T-cell (primary cell): ENCODE results near the gene GRB2. TPM values are rescaled to one million over a fixed set of nuclear protein-coding genes. Genes with fewer than 3 reads are reported as not detected.

Experiments
- ATAC-seq, 4 experiments: fragments of 200-7000 bp in 3 of 4; fragments of 150-1000 bp in 1 of 4; cut with Tn5 transposase; replicated peaks in 1 of 4; 1 replicate in 3 of 4; 2 replicates in 1 of 4; pipeline ENCODE4 v1.10.0; 2021; ENCODE audit warnings: moderate library complexity in 3 of 4, mild to moderate bottlenecking in 2 of 4, moderate number of reproducible peaks in 1 of 4
- CTCF ChIA-PET, 2 donors: fragments of 300-600 bp; sonication (Branson Sonifier 250); formaldehyde crosslinking; loops; one replicate each; lab custom pipeline; 2022; ENCODE audit warnings: antibody characterized with exemption in 2 of 2; lab: Charles Lee
- POLR2A ChIA-PET, 2 donors: fragments of 300-600 bp; sonication (Branson Sonifier 250); formaldehyde crosslinking; loops; one replicate each; lab custom pipeline; 2022; ENCODE audit warnings: antibody characterized with exemption in 2 of 2; lab: Charles Lee
- DNase-seq, 35 experiments: peaks; one replicate each; pipeline versions ENCODE4 v3.0.0 to v3.0.0-alpha.2; 2013 to 2023
- H3K27ac ChIP-seq: one replicate; pipeline ENCODE4 v1.5.1; 2013; ENCODE audit warnings: low read length
- H3K27me3 ChIP-seq, 2 experiments: replicated peaks in 1 of 2; 1 replicate in 1 of 2; 2 replicates in 1 of 2; pipeline versions ENCODE4 v1.6.1 to v1.7.0; 2013; ENCODE audit warnings: low read length in 1 of 2, mixed read lengths in 1 of 2; ENCODE audit not compliant: control insufficient read depth in 2 of 2, insufficient read depth in 2 of 2; ENCODE audit errors: extremely low read depth in 1 of 2
- H3K36me3 ChIP-seq, 2 donors: 1 replicate in 1 of 2; 2 replicates in 1 of 2; pipeline versions ENCODE4 v1.6.1 to v1.7.0; 2013; ENCODE audit warnings: low read length in 1 of 2; ENCODE audit not compliant: control insufficient read depth in 2 of 2, insufficient read depth in 1 of 2; ENCODE audit errors: extremely low read depth in 1 of 2
- H3K4me1 ChIP-seq, 2 experiments: 1 replicate in 1 of 2; 2 replicates in 1 of 2; pipeline versions ENCODE4 v1.6.1 to v1.7.0; 2013; ENCODE audit warnings: low read length in 2 of 2, mixed read lengths in 1 of 2; ENCODE audit not compliant: insufficient read depth in 2 of 2, control insufficient read depth in 1 of 2; ENCODE audit errors: extremely low read depth in 1 of 2
- H3K4me3 ChIP-seq, 2 donors: 1 replicate in 1 of 2; 2 replicates in 1 of 2; pipeline versions ENCODE4 v1.5.1 to v1.7.0; 2013; ENCODE audit warnings: mild to moderate bottlenecking in 2 of 2, low read length in 1 of 2, moderate library complexity in 1 of 2; ENCODE audit not compliant: control insufficient read depth in 1 of 2; ENCODE audit errors: extremely low read depth in 1 of 2
- H3K9me3 ChIP-seq: 2 replicates; pipeline ENCODE4 v1.7.0; 2013
- H3K27ac Mint-ChIP-seq, 2 donors: one replicate each; pipeline ENCODE4 v1.8.0; 2020 to 2021; ENCODE audit warnings: mild to moderate bottlenecking in 2 of 2, mixed read lengths in 2 of 2
- H3K27me3 Mint-ChIP-seq, 2 donors: one replicate each; pipeline ENCODE4 v1.8.0; 2021 to 2022; ENCODE audit warnings: mixed read lengths in 2 of 2
- H3K36me3 Mint-ChIP-seq: one replicate; pipeline ENCODE4 v1.8.0; 2021; ENCODE audit warnings: mixed read lengths
- H3K4me1 Mint-ChIP-seq, 3 donors: one replicate each; pipeline ENCODE4 v1.8.0; 2020 to 2022; ENCODE audit warnings: mixed read lengths in 3 of 3, mild to moderate bottlenecking in 1 of 3
- H3K4me3 Mint-ChIP-seq, 3 donors: one replicate each; pipeline ENCODE4 v1.8.0; 2020 to 2022; ENCODE audit warnings: mild to moderate bottlenecking in 3 of 3, mixed read lengths in 3 of 3, moderate library complexity in 3 of 3
- H3K9me3 Mint-ChIP-seq, 3 donors: one replicate each; pipeline ENCODE4 v1.8.0; 2020 to 2022; ENCODE audit warnings: mixed read lengths in 3 of 3
- WGBS: methylation state at CpG from one replicate; pipeline ENCODE4 v1.1.5; 2013; ENCODE audit warnings: missing lambda C conversion rate; ENCODE audit not compliant: insufficient coverage; 5-methylcytosine and 5-hydroxymethylcytosine counted together
- total RNA-seq, 35 experiments: library from RNA in 6 of 35; stranded (reverse) in 6 of 35; fragments of 120-200 nt in 1 of 35; gene quantifications; one replicate each; pipeline versions ENCODE4 v1.2.1 to v1.2.4 and lab custom pipeline; 2013 to 2026

Gene GRB2
- total RNA-seq, 5 donors from 2014 or later (not counting 1 experiment from before 2014, with no cell fraction given), result 103 to 133 (median 130) TPM

GRCh38 chr17:75308732-75309629, 96.5 kb downstream of the GRB2 start:
- Mint-ChIP-seq H3K27ac (no peak overlapping the region), H3K36me3 (no peaks in the 10 kb centered on the region), H3K4me3 (no peak overlapping the region), H3K27me3 (no peaks in the 10 kb centered on the region), H3K4me1 (peaks cover 5 to 7% (median 5%) of the 10 kb centered on the region in 3 donors), H3K9me3 (no peaks in the 10 kb centered on the region)
- WGBS, result 77% methylated on average over 9 of the region's 20 CpGs
- ATAC-seq (no peak), DNase-seq (no peak)
- Histone ChIP-seq H3K27ac (no peak overlapping the region), H3K4me1 (peaks cover 0 to 9% of the 10 kb centered on the region in 2 experiments), H3K27me3 (no peaks in the 10 kb centered on the region), H3K36me3 (no peaks in the 10 kb centered on the region), H3K4me3 (no peak overlapping the region), H3K9me3 (no peaks in the 10 kb centered on the region)
- ChIA-PET POLR2A (no interaction called here), CTCF (no interaction called here)

- H3K27ac Mint-ChIP-seq, result no peak overlapping the region
- Histone ChIP-seq H3K36me3 (no peaks in the 10 kb centered on the region), H3K4me3 (no peak overlapping the region), H3K9me3 (no peaks in the 10 kb centered on the region), H3K4me1 (peaks cover 0 to 9% of the 10 kb centered on the region in 2 experiments), H3K27me3 (no peaks in the 10 kb centered on the region), H3K27ac (no peak overlapping the region)
- DNase-seq (no peak), ATAC-seq (no peak)
- no peaks in the 10 kb centered on the region for H3K9me3 Mint-ChIP-seq
- 98% methylated on average over 10 of the region's 13 CpGs for WGBS
- POLR2A ChIA-PET, result interaction anchor here in 1 of 2 donors (0.6 kb wide), 1 partner anchor 57 kb away, joined by 3 read pairs; no protein-coding TSS in a partner anchor
- no peaks in the 10 kb centered on the region for H3K27me3 Mint-ChIP-seq
- CTCF ChIA-PET, result no interaction called here
- no peak overlapping the region for H3K4me3 Mint-ChIP-seq
- peaks cover 3 to 5% (median 5%) of the 10 kb centered on the region in 3 donors for H3K4me1 Mint-ChIP-seq
- H3K36me3 Mint-ChIP-seq, result no peaks in the 10 kb centered on the region
Observed at GRCh38 chr17:75307957-75308731, 97.3 kb downstream of the GRB2 start.

GRCh38 chr17:75301502-75302206, 103.8 kb downstream of the GRB2 start:
- H3K27me3 ChIP-seq, result no peaks in the 10 kb centered on the region
- no peaks in the 10 kb centered on the region for H3K36me3 ChIP-seq
- no peaks in the 10 kb centered on the region for H3K36me3 Mint-ChIP-seq
- H3K4me1 Mint-ChIP-seq, result peaks cover 0 to 6% (median 2%) of the 10 kb centered on the region in 3 donors
- CTCF ChIA-PET, result no interaction called here
- no peak overlapping the region for H3K4me3 Mint-ChIP-seq
- H3K27ac ChIP-seq, result no peak overlapping the region
- WGBS, result 95% methylated on average over 11 of the region's 17 CpGs
- DNase-seq, result no peak
- no peak overlapping the region for H3K27ac Mint-ChIP-seq
- H3K9me3 Mint-ChIP-seq, result no peaks in the 10 kb centered on the region
- peaks cover 0 to 2% of the 10 kb centered on the region in 2 experiments for H3K4me1 ChIP-seq
- H3K9me3 ChIP-seq, result no peaks in the 10 kb centered on the region
- no peaks in the 10 kb centered on the region for H3K27me3 Mint-ChIP-seq
- H3K4me3 ChIP-seq, result no peak overlapping the region
- POLR2A ChIA-PET, result interaction anchor here (0.5 to 0.6 kb wide), 2 partner anchors 35 to 654 kb away, joined by 3 to 7 read pairs; no protein-coding TSS in a partner anchor
- ATAC-seq, result no peak

- ChIA-PET CTCF (interaction anchor here in 1 of 2 donors (0.6 kb wide), 1 partner anchor 54 kb away, joined by 6 read pairs; no protein-coding TSS in a partner anchor), POLR2A (no interaction called here)
- H3K9me3 Mint-ChIP-seq, result no peaks in the 10 kb centered on the region
- Histone ChIP-seq H3K36me3 (no peaks in the 10 kb centered on the region), H3K27me3 (no peaks in the 10 kb centered on the region), H3K4me3 (no peak overlapping the region), H3K4me1 (peaks cover 0 to 2% of the 10 kb centered on the region in 2 experiments), H3K9me3 (no peaks in the 10 kb centered on the region), H3K27ac (no peak overlapping the region)
- H3K27me3 Mint-ChIP-seq, result no peaks in the 10 kb centered on the region
- H3K4me1 Mint-ChIP-seq, result peaks cover 0 to 6% (median 2%) of the 10 kb centered on the region in 3 donors
- ATAC-seq (no peak), DNase-seq (no peak)
- H3K36me3 Mint-ChIP-seq, result no peaks in the 10 kb centered on the region
- no peak overlapping the region for H3K27ac Mint-ChIP-seq
- H3K4me3 Mint-ChIP-seq, result no peak overlapping the region
- WGBS, result 72% methylated on average over 5 of the region's 9 CpGs
Observed at GRCh38 chr17:75301049-75301448, 104.4 kb downstream of the GRB2 start.

- Mint-ChIP-seq H3K27ac (no peak overlapping the region), H3K9me3 (no peaks in the 10 kb centered on the region), H3K27me3 (no peaks in the 10 kb centered on the region), H3K4me1 (peaks cover 0 to 10% (median 2%) of the 10 kb centered on the region in 3 donors), H3K4me3 (no peak overlapping the region), H3K36me3 (no peaks in the 10 kb centered on the region)
- ChIA-PET POLR2A (interaction anchor here in 1 of 2 donors (0.5 kb wide), 1 partner anchor 11 kb away, joined by 4 read pairs; no protein-coding TSS in a partner anchor), CTCF (interaction anchor here (0.6 to 1.1 kb wide), 3 partner anchors 11 to 55 kb away, joined by 3 to 6 read pairs (median 3); partner anchors contain the start of gene SLC25A19 (in 1 of the 2))
- H3K36me3 ChIP-seq, result no peaks in the 10 kb centered on the region
- no peak overlapping the region for H3K27ac ChIP-seq
- WGBS, result 82% methylated on average over 2 of the region's 7 CpGs
- DNase-seq, result no peak
- H3K4me3 ChIP-seq, result no peak overlapping the region
- no peaks in the 10 kb centered on the region for H3K27me3 ChIP-seq
- H3K4me1 ChIP-seq, result peaks cover 0 to 2% of the 10 kb centered on the region in 2 experiments
- no peak for ATAC-seq
- H3K9me3 ChIP-seq, result no peaks in the 10 kb centered on the region
Observed at GRCh38 chr17:75300280-75300679, 105.2 kb downstream of the GRB2 start.
